Stimulated activated CD8-positive, alpha-beta memory T cell treated with anti-CD3 and anti-CD28 coated beads, Interleukin-12 subunit alpha, Interleukin-12 subunit beta, amount 100 ng/mL, for 24 hours (primary cell): Measurements from ENCODE around the gene PACRG.

Experiments used
- DNase-seq: peaks from one replicate; pipeline ENCODE4 v3.0.0-alpha.2; 2020; ENCODE audit errors: extremely low read depth

PACRG gene

DNA sequence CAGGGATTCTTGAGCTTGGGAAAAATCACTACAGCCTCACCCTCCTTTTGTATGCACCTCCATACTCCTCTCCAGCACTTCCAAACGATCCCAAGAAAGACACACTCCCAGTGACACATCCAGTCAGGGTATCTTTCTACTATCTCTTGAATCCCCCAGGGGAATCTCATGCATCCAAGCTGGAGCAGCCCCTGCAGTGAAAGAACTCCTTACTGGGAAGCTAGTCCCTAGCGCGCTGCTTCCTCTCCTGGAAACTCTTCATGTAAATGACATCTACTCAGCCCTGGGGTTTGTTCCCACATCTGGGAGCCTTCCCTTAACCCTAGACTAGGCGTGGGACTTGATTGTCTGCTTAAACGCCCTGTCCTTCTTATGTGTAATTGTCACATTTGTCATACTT is 357.7 kb downstream of the PACRG start:
- DNase-seq, result no peak

DNA sequence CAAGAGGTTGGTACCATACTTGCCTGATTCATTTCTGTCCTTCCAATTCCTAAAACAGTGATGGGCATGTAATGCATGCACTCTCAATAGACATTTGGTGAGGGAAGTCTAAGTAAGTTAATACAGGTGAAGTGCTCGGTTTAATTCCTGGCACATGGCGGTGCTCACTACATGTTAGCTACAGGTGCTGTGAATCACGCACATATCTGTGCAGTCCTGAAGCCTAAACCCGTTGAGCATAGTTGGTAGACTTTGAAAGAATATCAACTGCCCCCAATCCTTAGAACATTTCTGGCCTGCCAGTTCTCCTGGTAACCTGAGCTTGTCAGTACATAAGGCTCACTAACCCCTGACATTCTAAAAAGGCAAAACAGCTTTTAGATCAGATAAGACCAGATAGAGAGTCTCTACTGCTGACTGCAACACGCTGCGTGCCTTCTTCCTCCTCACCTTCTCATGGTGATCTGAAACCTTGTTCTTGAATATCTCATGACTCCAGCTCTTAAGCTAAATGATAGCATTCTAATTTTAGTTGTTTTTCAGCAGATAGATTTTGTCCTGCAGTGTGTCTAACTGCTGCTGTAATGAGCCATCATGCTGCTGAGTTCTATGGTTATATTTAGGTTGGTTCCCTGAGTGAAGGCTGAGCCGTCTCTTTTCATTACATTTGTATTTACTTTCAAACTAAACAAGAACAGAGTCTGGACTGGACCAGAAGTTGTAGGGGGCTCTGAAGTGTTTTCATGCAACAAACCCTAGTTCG is 358.3 kb downstream of the PACRG start:
- DNase-seq, result no peak

DNA sequence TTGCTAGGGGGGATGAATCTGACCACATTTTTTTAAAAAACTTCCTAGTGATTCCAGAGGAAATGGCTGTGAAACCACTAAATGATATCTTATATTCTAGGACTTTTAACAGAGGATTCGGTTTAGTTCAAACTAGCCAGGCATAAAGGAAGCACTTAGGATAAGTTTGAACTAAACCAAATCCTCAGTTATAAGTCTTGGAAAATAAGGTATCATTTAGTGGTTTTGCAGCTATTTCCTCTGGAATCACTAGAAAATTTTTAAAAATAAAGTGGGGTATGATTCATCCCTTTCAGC is 358.8 kb downstream of the PACRG start:
- DNase-seq, result no peak

DNA sequence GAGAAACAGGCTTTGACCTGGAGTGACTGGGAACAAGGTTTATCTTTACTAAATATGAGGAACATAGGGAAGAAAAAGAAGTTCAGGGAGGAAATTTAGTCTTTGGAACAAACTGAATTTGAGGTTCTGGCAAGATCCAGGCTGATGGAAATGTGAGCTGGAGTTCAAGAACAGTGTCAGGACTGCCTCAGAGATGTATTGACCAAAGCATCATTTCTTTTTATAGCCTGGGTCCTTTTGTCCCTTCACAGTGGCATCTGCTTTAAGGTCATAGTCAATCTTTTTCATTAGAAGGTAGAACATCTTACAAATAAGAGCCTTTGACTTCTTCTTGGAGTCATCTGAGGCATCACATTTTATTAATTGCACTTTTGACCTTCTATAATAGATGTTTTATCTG is 360.2 kb downstream of the PACRG start:
- DNase-seq, result no peak

DNA sequence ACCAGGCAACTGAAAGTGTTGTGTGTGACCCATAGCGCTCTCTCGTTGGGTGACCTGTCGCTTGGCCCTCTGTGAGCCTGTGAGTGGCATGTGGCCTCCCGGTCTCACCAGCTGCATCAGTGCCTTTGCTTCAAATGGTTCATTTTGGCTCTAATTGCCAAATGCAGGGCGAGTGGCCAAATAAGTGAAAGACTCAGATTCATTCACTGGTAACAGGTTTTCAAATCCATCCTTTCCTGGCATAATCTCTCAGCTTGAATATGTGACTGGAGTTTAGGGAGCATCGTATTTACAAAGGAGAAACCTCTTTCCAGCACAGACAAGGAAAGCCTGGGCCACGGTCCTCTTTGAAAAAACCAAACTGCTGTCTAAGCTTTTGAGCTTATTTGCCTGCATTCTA is 365.1 kb downstream of the PACRG start:
- DNase-seq, result no peak

DNA sequence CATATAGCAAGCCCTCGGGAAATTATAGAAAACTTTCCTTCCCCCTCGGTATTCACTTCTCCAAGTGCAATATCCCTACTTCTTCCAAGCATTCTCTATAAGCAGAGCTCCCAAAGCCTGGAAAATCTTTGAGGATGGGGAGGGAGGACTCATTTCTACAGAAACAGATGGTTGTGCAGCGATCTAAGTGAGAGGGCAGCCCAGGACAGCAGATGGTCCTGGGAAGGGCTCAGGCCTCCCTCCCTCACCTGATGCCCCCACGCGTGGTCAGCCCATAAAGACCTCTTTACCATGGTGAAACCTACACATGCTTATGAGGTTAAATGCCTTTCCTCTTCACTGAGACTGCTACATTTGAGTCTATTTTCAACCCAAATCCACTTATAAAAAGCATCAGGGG is 367.1 kb downstream of the PACRG start:
- DNase-seq, result no peak

DNA sequence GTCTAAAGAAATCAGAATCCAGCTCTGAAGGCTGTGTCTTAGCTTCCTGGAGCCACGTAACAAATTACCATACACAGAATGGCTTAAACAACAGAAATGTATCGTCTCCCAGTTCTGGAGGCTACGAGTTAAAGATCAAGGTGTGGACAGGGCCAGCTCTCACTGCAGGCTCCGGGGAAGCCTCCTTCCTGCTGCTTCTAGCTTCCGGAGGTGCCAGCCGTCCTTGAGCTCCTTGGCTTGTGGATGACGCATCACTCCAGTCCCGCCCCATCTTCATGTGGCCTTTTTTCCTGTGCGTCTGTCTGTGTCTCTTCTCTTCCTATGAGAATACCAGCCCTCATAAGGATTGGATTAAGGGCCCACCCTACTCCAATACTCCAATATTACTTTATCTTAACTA is 367.6 kb downstream of the PACRG start:
- no peak for DNase-seq

DNA sequence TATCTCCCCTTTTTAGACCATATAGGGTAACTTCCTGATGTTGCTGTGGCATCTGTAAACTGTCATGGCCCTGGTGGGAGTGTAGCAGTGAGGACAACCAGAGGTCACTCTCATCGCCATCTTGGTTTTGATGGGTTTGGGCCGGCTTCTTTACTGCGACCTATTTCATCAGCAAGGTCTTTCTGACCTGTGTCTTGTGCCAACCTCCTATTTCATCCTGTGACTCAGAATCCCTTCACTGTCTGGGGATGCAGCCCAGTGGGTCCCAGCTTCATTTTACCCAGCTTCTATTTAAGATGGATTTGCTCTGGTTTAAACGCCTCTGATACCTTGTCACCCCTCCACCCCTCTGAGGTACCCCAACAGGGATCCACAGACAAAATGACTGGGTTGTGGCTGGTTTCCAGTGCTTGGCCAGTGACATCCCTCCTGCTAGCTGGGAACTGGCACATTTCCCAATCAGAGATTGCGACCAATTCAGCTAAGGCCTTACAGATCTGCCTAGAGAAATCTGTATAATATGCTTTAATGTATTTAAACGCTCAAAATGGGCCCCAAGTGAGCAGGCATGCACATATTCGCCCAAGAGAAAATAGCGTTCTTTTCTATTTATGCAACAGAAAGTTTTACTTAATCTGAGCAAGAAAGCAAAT is 371.2 kb downstream of the PACRG start:
- no peak for DNase-seq

DNA sequence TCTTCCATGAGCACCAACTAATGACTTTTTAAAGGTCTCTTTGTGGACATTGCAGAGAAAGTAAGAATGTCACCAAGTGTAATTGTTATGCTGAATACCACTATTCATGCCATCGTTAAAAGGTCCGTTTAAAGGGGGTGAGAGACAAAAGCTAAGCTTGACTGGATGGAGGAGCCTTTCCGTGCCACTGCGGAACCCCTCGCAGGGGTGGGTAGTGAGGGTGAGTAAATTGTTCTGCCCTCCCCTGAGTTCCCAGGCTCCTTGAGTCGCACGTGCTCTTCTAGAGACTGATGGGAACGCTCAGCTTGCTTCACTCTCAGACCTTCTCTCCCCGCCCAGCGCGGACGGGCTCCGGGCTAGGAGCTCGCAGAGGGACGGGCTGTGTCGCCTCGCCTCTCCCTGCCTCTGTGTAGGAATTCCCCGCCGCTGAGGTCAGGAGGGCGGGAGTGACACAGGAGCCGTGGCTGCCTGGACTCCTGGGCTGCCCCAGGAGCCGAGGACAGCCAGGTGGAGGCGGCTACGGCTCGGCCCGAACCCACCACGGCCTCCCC is 371.9 kb downstream of the PACRG start:
- no peak for DNase-seq

DNA sequence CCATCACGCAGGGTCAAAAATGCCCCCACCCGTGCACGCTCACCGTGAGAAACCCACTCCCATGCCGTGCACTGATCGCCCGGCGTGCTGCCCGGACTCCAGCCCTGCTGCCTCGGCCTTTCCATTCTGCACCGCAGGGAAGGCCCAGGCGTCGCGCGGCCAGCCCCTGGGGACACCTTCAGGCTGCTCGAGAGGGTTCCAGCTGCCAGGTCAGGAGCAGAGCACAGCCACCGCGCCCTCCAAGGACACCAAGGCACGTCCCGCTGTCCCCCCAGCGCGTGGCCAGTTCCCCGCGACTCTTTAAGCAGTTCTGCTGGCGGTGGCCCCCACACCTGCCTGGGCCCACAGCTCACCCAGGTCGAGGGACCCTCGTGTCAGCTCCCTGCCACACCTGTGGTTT is 372.5 kb downstream of the PACRG start:
- no peak for DNase-seq

DNA sequence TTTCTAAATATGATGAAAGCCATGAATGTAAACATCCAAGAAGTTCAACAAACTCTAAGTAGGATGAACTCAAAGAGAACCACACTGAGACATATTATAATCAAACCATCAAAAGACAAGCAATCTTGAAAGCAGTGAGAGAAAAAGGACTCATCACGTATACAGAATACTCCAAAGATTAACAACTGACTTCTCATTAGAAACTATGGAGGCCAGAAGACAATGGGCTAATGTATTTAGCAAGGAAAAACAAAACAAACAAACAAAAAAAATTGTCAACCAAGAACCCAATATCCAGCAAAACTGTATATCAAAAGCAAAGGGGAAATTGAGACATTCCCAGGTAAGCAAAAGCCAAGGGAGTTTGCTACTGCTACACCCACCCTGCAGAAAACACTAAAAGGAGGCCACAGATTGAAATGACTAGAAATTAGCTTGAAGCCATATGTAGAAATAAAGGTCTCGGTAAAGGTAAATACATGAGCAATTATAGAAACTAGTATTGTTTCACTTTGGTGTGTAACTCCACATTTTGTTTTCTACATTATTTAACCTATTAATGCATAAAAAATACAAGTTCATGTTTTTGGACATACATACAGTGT is 385.7 kb downstream of the PACRG start:
- no peak for DNase-seq

DNA sequence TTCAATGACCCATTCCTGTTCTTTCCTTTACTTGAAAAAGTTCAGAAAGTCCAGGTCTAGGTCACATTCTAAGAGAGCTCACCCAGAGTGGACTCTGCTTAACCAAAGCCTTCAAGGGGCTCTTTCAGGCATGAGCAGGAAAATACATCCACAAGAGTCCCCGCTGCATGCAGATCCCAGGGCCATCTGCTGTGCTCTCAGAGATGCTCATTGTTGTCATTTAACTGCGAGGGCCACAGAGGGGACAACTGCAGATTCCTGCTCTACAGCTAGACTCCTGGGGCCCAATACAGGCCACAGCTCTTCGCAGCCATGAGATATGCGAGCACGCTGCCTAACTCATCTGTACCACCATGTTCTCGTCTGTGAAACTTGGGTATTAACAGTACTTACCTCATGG is 391.2 kb downstream of the PACRG start:
- no peak for DNase-seq

DNA sequence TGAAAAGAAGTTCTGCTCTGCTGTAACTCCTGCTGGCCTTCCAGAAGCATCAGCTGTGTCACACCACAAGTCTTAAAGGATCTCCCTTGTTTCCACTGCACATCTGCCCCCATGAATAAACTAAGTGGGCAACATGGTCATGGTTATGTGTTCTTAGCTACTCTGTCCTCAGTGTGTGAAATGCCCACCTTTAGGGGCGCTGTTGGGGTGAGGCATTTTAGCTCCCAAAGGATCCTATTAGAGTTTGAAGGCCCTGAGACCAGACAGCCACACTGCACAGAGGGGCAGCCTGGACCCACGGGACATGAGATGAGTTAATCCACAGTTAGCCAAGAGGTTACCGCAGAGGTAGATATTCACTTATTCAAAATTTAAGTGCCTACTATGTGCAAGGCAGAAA is 392.4 kb downstream of the PACRG start:
- DNase-seq, result no peak

DNA sequence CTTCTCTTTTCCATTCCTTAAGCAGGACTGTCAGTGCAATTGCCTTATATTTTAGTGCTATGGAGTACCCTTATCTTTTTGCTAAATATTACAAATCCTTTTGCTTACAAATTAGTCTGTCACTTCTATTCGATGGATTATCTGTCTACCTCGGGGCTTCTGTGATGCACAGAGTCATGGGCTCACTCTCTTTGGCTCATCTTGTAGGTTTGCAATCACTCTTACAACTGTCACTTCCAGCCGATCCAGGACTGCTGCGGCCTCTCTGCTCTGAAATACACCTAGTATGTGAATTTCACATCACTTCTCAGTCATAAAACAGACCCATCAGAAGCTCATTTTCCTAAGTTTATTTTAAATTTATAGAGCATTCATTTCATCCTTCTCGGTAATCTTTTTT is 393.5 kb downstream of the PACRG start:
- DNase-seq, result no peak

DNA sequence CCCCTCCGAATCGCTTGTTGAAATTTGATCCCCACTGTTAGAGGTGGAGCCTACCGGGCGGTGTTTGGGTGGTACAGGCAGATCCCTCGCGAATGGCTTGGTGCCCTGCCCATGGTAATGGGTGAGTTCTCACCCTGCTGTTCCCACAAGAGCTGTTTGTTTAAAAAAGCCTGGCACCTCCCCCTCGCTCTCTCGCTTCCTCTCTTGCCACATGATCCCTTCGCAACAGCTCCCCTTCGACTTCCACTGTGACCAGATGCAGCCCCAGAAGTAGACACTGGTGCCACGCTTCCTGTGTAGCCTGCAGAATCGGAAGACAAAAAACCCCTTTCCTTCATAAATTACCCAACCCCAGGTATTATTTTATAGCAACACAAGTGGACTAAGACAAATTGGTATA is 394.6 kb downstream of the PACRG start:
- no peak for DNase-seq

DNA sequence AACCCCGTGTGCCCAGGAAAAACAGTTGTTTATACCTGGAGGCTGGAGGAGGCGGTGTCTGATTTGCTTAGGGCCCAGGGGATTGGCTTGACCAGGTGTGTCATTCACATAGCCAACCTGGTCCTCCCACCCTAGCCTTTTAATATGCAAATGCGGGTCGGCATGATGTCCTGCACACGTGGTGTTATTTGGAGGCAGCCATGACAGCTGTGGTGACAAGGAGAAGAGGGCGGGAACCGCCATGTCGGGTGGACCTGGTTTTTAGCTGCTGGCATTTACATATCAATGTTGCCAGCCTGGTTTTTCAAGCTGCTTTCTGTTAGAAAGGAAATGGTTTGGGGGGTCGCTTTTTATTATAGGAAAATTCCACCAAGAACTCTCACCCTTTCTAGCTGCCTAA is 395.3 kb downstream of the PACRG start:
- no peak for DNase-seq

DNA sequence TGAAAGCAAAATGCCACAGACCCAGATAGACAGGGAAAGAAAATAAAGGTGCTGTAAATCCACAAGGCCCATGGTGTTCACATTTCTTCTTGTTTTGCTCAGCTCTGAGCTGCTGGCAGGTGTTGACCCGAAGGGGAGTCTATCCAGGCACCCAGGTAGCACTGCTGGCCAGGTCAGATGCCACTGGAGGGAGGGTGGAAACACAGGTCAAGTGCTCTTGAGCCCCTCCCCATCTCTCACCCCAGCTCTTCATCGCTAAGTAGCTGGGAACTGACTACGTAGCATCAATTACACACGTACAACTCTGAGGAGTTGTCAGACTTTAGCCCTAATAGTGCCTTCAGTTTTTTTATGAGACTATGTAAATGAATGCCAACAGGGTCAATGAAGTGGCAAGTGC is 399.0 kb downstream of the PACRG start:
- no peak for DNase-seq

DNA sequence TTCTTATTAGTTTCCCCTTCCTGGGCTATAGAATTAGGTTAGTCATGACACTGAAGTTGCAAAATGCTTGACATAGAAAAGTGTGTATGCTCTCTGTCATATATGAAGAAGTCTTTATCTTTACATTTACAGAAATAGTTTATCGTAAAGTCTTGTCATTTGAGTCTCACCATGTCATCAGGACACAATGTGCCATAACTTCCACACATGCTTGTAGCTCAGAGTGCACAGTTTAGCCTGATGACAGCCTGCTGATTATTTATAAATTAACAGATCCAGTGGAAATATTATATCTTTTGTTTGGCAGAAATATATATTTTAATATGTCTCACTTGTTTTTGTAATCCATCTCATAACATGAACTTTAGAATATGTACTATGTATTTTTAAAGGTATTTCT is 399.8 kb downstream of the PACRG start:
- DNase-seq, result no peak

DNA sequence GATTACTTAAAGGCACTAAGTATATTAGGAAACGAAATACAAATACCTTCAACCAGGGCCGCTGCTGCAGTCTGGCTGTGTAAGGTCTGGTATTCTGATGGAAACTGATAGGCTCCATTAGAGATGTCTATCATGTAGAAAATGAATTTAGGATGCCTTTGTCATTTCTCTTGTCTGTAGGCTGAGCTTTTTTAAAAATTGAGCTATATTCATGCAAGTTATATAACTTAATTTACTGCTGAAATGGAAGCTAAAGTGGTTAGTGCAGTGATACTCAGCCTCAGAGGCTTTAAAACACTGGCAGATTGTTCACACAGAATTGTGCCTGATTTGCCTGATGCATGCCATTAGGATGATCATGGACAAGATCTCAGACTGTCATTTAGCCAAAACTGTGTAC is 400.6 kb downstream of the PACRG start:
- DNase-seq, result no peak

DNA sequence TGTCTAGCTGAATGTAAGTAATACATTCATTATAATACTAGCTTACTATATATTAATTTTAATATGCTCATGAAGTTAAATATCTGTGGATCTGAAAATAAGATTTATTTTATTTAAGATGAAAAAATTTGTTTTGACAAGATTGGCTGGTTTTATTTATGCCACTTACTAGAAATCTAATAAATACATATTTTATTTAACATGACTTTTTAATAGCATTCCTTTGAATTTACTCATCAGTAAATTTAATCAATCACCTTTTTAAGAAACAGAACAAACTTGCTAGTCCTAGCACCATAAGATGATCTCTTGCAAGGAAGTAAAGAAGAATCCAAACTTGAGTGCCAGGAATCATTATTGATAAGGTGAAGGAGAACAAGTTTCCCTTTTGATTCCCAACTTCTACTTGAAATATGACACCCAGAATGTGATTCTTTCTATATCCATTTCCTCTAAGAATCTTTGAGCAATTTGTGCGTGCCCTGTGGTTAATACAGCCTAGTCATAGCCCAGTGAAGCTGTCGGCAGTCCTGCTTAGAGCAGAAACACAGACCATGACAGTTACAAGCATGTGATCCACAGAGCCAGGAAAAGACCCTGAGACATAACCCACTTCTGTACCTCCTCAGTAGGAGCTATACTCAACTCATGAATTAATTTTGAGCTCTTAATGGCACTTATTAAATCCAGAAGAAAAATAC is 404.4 kb downstream of the PACRG start:
- DNase-seq, result no peak

DNA sequence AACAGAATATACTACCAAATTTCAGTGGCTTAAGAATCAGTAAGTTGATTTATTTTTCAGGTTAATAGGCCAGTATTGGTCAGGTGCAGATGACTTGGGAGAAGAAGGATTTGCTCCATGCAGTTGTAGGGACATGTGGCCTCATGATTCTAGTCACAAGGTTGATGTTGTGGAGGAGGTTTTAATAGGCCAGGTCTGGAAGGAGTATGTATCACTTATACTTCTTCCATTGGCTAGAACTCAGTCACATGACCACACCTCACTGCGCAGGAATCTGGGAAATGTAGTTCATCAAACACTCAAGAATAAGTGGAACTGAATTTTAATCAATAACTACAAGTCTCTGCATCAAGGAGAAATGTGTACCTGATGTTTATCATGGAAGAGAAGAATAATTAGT is 405.2 kb downstream of the PACRG start:
- no peak for DNase-seq

DNA sequence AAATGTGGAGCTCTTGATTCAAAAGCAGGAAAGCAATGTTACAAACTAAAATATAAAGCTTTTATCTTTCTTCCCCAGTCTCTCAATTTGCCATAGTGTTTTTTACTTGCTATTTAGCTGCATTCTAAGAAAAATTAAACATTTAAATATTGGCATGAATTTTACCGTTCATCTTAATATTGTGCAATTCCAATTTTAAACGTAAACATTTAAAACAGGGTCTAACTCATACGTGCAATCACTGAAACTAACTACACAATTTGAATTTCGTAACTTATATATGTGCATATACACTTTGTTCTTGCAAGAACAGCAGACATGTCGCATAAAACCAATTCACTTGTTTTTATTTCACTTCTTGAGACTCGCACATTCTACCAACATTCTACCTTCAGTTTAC is 405.9 kb downstream of the PACRG start:
- no peak for DNase-seq
